ENCODE measurements around the gene MT1M. TPM values are rescaled to one million over a fixed set of nuclear protein-coding genes. Genes with fewer than 3 reads are reported as not detected.

Gene MT1M
- total RNA-seq, 2 experiments from 2014 or later: not detected

DNA sequence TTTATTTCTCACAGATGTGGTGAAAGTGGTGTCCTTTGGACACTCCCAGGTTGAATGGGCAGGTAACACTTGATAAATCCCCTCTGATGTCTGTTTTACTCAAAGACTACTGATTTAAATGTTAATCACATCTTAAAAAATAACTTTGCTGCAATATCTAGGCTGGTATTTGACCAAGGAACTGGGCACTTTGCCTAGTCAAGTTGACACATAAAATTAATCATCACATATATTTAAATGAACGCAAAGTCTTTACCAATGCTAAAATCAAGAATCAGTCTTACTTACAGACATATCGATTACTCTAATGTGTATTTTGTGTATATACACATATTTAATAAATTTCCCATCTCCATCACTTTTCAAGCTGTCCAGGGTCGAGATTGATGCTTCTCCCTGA, 17.1 kb upstream of the MT1M start:
- Histone ChIP-seq H3K4me1 (ENCODE audit: insufficient read depth, low read length, poor library complexity, severe bottlenecking) (peaks cover 14% of the 10 kb centered on the region), H2AFZ (ENCODE audit: low read length) (no peak overlapping the region), H3K9me2 (ENCODE audit: insufficient read depth, low read length) (no peaks in the 10 kb centered on the region), H3K79me2 (ENCODE audit: insufficient read depth, low read depth, low read length) (no peaks in the 10 kb centered on the region), H3K9me3 (ENCODE audit: low read length) (no peaks in the 10 kb centered on the region), H3K27ac (ENCODE audit: low read depth, low read length, poor library complexity, severe bottlenecking) (no peak overlapping the region), H3K36me3 (ENCODE audit: insufficient read depth, low read length) (no peaks in the 10 kb centered on the region), H3K4me3 (ENCODE audit: low read depth, low read length, poor library complexity, severe bottlenecking) (no peak overlapping the region), H4K20me1 (ENCODE audit: insufficient read depth, low read length) (no peaks in the 10 kb centered on the region), H3K4me2 (ENCODE audit: low read length) (no peak overlapping the region)
- no TSS peak for BruUV-seq (replicated peaks)
- POLR2A ChIA-PET: no interaction called here
- intact Hi-C loops (cut with micrococcal nuclease; ENCODE audit: unreplicated experiment): no loop called here
- no peak for DNase-seq (ENCODE audit: low spot score)
- CTCF ChIA-PET (ENCODE audit: unreplicated experiment): no interaction called here
- TF ChIP-seq, protein P1, sequence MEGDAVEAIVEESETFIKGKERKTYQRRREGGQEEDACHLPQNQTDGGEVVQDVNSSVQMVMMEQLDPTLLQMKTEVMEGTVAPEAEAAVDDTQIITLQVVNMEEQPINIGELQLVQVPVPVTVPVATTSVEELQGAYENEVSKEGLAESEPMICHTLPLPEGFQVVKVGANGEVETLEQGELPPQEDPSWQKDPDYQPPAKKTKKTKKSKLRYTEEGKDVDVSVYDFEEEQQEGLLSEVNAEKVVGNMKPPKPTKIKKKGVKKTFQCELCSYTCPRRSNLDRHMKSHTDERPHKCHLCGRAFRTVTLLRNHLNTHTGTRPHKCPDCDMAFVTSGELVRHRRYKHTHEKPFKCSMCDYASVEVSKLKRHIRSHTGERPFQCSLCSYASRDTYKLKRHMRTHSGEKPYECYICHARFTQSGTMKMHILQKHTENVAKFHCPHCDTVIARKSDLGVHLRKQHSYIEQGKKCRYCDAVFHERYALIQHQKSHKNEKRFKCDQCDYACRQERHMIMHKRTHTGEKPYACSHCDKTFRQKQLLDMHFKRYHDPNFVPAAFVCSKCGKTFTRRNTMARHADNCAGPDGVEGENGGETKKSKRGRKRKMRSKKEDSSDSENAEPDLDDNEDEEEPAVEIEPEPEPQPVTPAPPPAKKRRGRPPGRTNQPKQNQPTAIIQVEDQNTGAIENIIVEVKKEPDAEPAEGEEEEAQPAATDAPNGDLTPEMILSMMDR (conservative IDR thresholded peaks at IDR 0.05; ENCODE audit: low read length): no peak
- TF ChIP-seq EZH2phosphoT487 (IDR thresholded peaks at IDR 0.05; ENCODE audit: borderline replicate concordance, low read depth, low read length): no peak

DNA sequence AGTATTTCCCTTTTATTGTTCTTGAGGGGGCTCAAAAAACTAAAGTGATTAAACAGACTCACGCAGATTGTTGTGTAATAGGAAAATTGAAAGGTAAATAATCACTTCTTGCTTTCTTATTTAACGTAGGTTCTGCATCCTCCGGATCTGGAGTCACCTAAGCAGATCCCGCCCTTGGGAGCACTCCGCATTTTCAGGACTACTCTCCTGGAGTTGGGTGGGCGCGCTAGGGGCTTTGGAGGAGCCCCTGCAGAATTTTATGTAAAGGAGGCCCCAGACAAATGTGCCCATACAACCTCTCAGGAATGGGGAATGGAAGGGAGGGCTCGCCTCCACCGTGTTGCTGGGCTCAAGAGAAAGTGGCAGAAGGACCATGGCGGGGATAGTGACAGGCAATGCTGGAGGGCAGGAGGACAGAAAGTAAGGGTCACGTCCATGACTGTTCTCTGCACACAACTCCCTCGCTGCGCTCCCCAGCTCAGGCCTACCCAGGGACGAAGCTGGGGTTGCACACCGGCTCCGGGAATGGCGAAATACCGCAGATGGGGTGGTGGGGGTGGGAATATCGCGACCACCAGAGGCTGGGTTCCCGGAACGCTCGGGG, 15.7 kb upstream of the MT1M start:
- CTCF ChIA-PET (ENCODE audit: unreplicated experiment): no interaction called here
- Histone ChIP-seq H3K4me3 (ENCODE audit: low read depth, low read length, poor library complexity, severe bottlenecking) (no peak overlapping the region), H3K9me3 (ENCODE audit: low read length) (no peaks in the 10 kb centered on the region), H3K36me3 (ENCODE audit: insufficient read depth, low read length) (no peaks in the 10 kb centered on the region), H3K4me2 (ENCODE audit: low read length) (no peak overlapping the region), H3K79me2 (ENCODE audit: insufficient read depth, low read depth, low read length) (no peaks in the 10 kb centered on the region), H3K4me1 (ENCODE audit: insufficient read depth, low read length, poor library complexity, severe bottlenecking) (peaks cover under 1% of the 10 kb centered on the region), H3K27ac (ENCODE audit: low read depth, low read length, poor library complexity, severe bottlenecking) (no peak overlapping the region), H4K20me1 (ENCODE audit: insufficient read depth, low read length) (no peaks in the 10 kb centered on the region), H3K9me2 (ENCODE audit: insufficient read depth, low read length) (no peaks in the 10 kb centered on the region), H2AFZ (ENCODE audit: low read length) (no peak overlapping the region)
- DNase-seq (ENCODE audit: low spot score): no peak
- no TSS peak for BruUV-seq (replicated peaks)
- POLR2A ChIA-PET: no interaction called here
- TF ChIP-seq EZH2phosphoT487 (IDR thresholded peaks at IDR 0.05; ENCODE audit: borderline replicate concordance, low read depth, low read length): no peak
- TF ChIP-seq, protein P1 (conservative IDR thresholded peaks at IDR 0.05; ENCODE audit: low read length): no peak
- intact Hi-C loops (cut with micrococcal nuclease; ENCODE audit: unreplicated experiment): no loop called here

DNA sequence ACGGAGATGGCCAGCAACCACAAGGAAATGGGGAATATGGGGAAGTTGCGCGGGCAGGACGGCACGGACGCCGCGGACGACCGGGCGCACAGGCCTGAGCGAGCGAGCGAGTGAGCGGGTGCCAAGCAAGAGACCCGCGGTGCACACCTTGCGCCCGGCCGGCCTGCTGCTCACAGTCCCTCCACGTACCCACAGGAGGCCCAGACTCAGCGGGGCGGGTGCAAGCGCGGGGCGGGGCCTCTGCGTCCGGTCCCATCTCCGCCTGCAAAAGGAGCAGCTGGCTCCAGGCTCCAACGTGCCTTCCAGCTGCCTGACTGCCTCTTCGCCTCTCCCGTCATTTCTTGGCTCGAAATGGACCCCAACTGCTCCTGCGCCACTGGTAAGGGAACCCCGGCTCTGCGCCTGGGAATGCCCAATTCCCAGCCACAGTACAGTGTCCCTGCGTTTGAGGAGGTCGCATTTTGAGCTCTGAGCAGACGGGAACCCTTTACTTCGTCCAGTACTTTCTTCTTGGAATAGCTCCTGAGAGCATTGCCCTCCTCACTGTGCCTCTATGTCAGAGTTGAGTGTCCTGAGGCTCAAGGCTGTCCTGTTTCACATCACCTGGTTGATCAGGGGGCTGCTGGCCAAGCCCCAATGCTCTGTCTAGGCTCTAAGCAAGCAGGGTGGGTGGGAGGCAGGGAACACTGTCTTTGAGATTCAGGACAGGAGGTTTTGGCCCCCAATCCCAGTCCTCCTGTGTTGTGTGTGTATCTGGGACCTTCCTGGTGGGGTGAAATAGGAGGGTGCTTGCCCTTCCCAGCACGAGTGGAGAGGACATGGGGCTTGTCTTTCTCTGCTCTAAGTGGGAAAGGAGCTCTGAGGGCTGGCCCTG, 15.0 kb upstream of the MT1M start:
- Histone ChIP-seq H3K36me3 (ENCODE audit: insufficient read depth, low read length) (no peaks in the 10 kb centered on the region), H2AFZ (ENCODE audit: low read length) (no peak overlapping the region), H4K20me1 (ENCODE audit: insufficient read depth, low read length) (no peaks in the 10 kb centered on the region), H3K4me3 (ENCODE audit: low read depth, low read length, poor library complexity, severe bottlenecking) (no peak overlapping the region), H3K27ac (ENCODE audit: low read depth, low read length, poor library complexity, severe bottlenecking) (no peak overlapping the region), H3K9me3 (ENCODE audit: low read length) (no peaks in the 10 kb centered on the region), H3K9me2 (ENCODE audit: insufficient read depth, low read length) (no peaks in the 10 kb centered on the region), H3K4me2 (ENCODE audit: low read length) (no peak overlapping the region), H3K79me2 (ENCODE audit: insufficient read depth, low read depth, low read length) (no peaks in the 10 kb centered on the region), H3K4me1 (ENCODE audit: insufficient read depth, low read length, poor library complexity, severe bottlenecking) (no peaks in the 10 kb centered on the region)
- ChIA-PET POLR2A (no interaction called here), CTCF (ENCODE audit: unreplicated experiment) (no interaction called here)
- BruUV-seq (replicated peaks): no TSS peak
- intact Hi-C loops (cut with micrococcal nuclease; ENCODE audit: unreplicated experiment): no loop called here
- DNase-seq (ENCODE audit: low spot score): no peak
- TF ChIP-seq EZH2phosphoT487 (IDR thresholded peaks at IDR 0.05; ENCODE audit: borderline replicate concordance, low read depth, low read length): no peak
- TF ChIP-seq, protein P1 (conservative IDR thresholded peaks at IDR 0.05; ENCODE audit: low read length): no peak

All from OCI-LY7 (cell line).